Measurements from ENCODE around the gene CNTN2. TPM values are rescaled to one million over a fixed set of nuclear protein-coding genes. Genes with fewer than 3 reads are reported as not detected.

Gene CNTN2
- total RNA-seq, 4 donors from 2014 or later, result 2.7 to 18.3 (median 6.0) TPM

DNA sequence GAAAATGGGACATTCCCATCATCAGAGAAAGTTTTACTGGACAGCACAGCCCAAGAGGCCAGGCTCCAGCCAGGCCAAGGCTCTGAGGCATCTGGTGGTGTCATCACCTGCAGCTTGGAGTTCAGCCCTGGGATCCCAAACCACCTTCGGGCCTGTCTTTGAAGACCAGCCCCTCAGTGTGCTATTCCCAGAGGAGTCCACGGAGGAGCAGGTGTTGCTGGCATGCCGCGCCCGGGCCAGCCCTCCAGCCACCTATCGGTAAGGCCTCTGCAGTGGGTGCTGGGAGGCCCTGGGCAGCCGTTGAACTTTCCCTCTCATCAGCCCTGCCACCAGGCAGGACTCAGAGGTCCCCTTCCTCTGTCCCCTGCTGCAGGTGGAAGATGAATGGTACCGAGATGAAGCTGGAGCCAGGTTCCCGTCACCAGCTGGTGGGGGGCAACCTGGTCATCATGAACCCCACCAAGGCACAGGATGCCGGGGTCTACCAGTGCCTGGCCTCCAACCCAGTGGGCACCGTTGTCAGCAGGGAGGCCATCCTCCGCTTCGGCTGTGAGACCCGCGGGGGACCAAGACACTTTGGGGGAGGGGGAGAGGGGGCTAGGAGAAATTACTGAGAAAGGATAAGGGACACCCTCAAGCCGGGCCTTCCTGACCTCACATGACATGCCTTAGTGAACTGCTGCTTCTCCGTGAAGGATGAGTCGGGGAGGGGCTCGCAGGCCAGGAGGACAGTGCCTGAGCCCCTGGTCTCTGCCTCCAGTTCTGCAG lies 15.0 kb downstream of the CNTN2 start:
- no peak overlapping the region for H3K4me3 ChIP-seq (ENCODE audit: low read depth, poor library complexity, severe bottlenecking)
- 88 to 93% methylated on average over 14 to 19 of the region's 19 CpGs for WGBS, 2 donors

DNA sequence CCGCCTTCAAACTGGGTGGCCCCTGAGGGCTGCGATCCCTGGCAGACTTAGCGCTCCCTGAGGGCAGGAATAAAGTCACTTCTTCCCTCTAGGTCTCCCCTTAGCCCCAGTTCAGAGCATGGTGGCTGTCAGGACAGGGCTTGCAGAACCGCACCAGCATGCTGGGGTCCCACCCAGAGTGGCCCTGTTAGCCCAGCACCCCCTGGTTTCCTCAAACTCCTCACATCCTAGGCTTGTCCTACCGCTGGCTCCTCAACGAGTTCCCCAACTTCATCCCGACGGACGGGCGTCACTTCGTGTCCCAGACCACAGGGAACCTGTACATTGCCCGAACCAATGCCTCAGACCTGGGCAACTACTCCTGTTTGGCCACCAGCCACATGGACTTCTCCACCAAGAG lies 15.8 kb downstream of the CNTN2 start:
- no peak overlapping the region for H3K4me3 ChIP-seq (ENCODE audit: low read depth, poor library complexity, severe bottlenecking)
- no peak for DNase-seq (ENCODE audit: low spot score in 2 of 2)
- intact Hi-C loops (cut with DNase I; ENCODE audit: low total_unique reads), result no loop called here
- TF ChIP-seq, protein P1, sequence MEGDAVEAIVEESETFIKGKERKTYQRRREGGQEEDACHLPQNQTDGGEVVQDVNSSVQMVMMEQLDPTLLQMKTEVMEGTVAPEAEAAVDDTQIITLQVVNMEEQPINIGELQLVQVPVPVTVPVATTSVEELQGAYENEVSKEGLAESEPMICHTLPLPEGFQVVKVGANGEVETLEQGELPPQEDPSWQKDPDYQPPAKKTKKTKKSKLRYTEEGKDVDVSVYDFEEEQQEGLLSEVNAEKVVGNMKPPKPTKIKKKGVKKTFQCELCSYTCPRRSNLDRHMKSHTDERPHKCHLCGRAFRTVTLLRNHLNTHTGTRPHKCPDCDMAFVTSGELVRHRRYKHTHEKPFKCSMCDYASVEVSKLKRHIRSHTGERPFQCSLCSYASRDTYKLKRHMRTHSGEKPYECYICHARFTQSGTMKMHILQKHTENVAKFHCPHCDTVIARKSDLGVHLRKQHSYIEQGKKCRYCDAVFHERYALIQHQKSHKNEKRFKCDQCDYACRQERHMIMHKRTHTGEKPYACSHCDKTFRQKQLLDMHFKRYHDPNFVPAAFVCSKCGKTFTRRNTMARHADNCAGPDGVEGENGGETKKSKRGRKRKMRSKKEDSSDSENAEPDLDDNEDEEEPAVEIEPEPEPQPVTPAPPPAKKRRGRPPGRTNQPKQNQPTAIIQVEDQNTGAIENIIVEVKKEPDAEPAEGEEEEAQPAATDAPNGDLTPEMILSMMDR (IDR thresholded peaks at IDR 0.05), result no peak
- TF ChIP-seq POLR2A (IDR thresholded peaks at IDR 0.05), result no peak
- WGBS, 2 donors, result 91 to 95% methylated on average over 12 of the region's 12 CpGs

More for the DNA sequence above, 15.0 kb downstream of the CNTN2 start:
- TF ChIP-seq, protein P1 (IDR thresholded peaks at IDR 0.05), result no peak
- no peak for TF ChIP-seq POLR2A (IDR thresholded peaks at IDR 0.05)
- intact Hi-C loops (cut with DNase I; ENCODE audit: low total_unique reads), result no loop called here
- DNase-seq (ENCODE audit: low spot score in 2 of 2), result no peak

DNA sequence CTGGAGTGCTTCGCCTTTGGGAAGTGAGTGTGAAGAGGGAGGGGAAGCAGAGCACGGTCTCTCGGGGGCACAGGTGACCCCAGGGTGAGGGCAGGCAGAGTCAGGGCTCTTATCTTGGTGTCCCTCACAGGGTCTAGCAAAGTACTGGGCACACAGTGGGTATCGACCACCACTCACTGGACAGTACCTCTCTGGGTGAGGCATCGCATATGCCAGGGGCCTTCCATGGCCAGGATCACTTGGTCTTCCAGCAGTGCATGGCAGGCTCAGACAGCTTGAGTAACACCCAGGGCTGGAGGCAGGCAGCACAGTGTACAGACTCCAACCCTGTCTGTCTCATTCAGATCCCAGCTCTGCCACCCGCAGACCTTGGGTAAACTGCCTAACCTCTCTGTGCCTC lies 16.6 kb downstream of the CNTN2 start:
- no peak for DNase-seq (ENCODE audit: low spot score in 2 of 2)
- intact Hi-C loops (cut with DNase I; ENCODE audit: low total_unique reads), result loop anchor here (5.0 kb wide), 1 partner anchor 72 kb away; no protein-coding TSS in a partner anchor
- 89 to 95% methylated on average over 6 of the region's 6 CpGs for WGBS, 2 donors
- TF ChIP-seq POLR2A (IDR thresholded peaks at IDR 0.05), result no peak
- TF ChIP-seq, protein P1 (IDR thresholded peaks at IDR 0.05), result no peak
- H3K4me3 ChIP-seq (ENCODE audit: low read depth, poor library complexity, severe bottlenecking), result no peak overlapping the region

DNA sequence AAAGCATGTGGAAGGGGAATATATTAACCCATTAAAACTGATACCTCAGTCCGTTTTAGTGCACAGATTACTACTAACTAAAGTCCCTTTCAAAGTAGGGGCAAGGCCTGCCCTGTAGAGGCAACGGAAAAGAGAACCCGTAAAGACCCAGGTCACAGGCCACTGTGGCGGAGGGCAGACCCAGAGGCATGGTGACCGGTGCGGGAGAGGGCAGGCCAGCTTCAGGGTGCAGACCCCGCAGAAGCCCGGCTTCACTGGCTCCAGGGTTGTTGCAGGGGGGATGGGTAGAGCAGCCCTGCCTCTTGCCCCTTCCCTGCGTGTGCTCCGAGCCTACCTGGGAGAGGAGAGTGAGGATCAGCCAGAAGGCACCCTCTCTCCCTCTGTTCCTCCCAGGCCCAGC lies 17.7 kb downstream of the CNTN2 start:
- 89 to 95% methylated on average over 10 of the region's 10 CpGs for WGBS, 2 donors
- TF ChIP-seq POLR2A (IDR thresholded peaks at IDR 0.05), result no peak
- TF ChIP-seq, protein P1 (IDR thresholded peaks at IDR 0.05), result no peak
- H3K4me3 ChIP-seq (ENCODE audit: low read depth, poor library complexity, severe bottlenecking), result no peak overlapping the region
- DNase-seq (ENCODE audit: low spot score in 2 of 2), result no peak
- intact Hi-C loops (cut with DNase I; ENCODE audit: low total_unique reads), result loop anchor here (5.0 kb wide), 1 partner anchor 73 kb away; no protein-coding TSS in a partner anchor

DNA sequence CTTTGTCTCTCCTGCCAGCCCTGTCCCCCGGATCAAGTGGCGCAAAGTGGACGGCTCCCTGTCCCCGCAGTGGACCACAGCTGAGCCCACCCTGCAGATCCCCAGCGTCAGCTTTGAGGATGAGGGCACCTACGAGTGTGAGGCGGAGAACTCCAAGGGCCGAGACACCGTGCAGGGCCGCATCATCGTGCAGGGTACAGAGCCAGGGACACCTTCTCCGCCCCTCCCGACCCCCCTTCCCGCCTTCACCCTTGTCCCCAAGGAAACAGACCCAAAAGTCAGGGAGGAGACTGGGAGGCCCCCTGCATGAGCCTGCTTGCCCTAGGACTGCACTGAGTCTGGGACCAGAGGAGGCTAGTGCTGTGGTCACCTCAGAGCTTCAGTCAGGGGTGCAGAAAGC lies 18.2 kb downstream of the CNTN2 start:
- no peak overlapping the region for H3K4me3 ChIP-seq (ENCODE audit: low read depth, poor library complexity, severe bottlenecking)

More for the DNA sequence above, 18.2 kb downstream of the CNTN2 start:
- no peak for DNase-seq (ENCODE audit: low spot score in 2 of 2)
- WGBS, 2 donors, result 80% methylated on average over 13 of the region's 14 CpGs; no CpG with 5 or more reads in 1 of the 2 donors
- no peak for TF ChIP-seq POLR2A (IDR thresholded peaks at IDR 0.05)
- TF ChIP-seq, protein P1 (IDR thresholded peaks at IDR 0.05), result no peak
- intact Hi-C loops (cut with DNase I; ENCODE audit: low total_unique reads), result loop anchor here (5.0 kb wide), 1 partner anchor 74 kb away; no protein-coding TSS in a partner anchor
